IMR-90 (cell line): ENCODE measurements around the gene BDKRB1.

ENCODE experiments used
- POLR2A ChIP-seq: IDR thresholded peaks from 2 replicates; pipeline ENCODE4 v1.6.1; 2012; ENCODE audit warnings: mild to moderate bottlenecking, low read depth, low read length
- TF ChIP-seq, protein P1 (sequence below): fragments of 150-350 bp; IDR thresholded peaks from 2 replicates; pipeline ENCODE4 v1.6.1; 2017; ENCODE audit warnings: mild to moderate bottlenecking, antibody characterized with exemption, low read length, low read depth

DNA sequence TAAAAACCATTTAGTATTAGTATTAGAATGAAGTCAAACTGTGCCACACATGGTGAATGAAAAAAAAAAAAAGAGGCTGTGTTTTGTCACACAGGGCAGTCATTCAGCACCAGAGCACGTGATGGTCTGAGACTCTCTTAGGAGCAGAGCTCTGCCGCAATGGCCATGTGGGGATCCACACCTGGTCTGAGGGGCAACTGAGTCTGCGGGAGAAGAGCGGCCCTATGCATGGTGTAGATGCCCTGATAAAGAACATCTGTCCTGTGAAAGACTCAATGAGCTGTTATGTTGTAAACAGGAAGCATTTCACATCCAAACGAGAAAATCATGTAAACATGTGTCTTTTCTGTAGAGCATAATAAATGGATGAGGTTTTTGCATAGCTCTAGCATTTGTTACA lies 12.2 kb upstream of the BDKRB1 start:
- no peak for TF ChIP-seq POLR2A
- TF ChIP-seq, protein P1, sequence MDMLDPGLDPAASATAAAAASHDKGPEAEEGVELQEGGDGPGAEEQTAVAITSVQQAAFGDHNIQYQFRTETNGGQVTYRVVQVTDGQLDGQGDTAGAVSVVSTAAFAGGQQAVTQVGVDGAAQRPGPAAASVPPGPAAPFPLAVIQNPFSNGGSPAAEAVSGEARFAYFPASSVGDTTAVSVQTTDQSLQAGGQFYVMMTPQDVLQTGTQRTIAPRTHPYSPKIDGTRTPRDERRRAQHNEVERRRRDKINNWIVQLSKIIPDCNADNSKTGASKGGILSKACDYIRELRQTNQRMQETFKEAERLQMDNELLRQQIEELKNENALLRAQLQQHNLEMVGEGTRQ: peak; percentile 68
